ENCODE measurements around the gene SLC19A1.
"Not testable (repeated sequence)": the region's sequence is repeated elsewhere in the genome, so short reads cannot be mapped to it uniquely, and the experiment has no call there.

The SLC19A1 gene

DNA sequence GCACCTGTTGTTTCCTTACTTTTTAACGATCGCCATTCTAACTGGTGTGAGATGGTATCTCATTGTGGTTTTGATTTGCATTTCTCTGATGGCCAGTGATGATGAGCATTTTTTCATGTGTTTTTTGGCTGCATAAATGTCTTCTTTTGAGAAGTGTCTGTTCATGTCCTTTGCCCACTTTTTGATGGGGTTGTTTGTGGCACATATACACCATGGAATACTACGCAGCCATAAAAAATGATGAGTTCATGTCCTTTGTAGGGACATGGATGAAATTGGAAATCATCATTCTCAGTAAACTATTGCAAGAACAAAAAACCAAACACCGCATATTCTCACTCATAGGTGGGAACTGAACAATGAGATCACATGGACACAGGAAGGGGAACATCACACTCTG, 39.0 kb downstream of the SLC19A1 start:
- not testable (repeated sequence) for DNase-seq

DNA sequence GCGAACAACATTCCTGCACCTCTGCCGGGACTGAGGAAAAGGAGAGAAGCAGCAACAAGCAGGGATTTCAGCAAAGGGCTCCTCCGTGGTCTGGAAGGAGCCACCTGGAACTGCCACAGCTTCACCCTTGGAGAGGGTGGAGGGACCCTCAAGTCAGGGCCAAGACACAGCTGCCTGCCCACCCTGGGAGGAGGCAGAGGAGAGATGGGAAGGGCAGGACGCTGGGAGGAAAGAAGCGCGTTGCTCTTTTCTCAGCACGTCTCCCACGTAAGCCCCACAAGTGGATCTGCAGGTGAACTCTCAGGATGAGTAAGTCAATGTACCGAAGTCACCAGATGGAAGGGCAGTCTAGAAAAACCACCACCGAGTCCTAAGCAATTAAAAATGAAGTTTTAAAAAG, 39.6 kb downstream of the SLC19A1 start:
- no peak for DNase-seq

DNA sequence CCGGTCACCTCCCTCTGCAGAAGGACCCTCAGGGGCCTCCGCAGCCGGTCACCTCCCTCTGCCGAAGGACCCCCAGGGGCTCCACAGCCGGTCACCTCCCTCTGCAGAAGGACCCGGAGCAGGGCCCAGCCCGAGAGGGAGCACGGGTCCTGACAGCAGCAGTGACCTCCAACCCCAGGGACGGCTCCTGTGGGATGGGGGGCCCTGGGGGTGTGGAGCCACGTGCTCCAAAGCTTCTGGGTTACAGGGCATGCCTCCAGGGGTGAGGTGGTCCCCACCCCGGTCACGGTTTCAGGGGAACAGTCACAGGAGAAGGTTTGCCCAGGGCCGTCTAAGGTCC, 40.3 kb downstream of the SLC19A1 start:
- no peak for DNase-seq

DNA sequence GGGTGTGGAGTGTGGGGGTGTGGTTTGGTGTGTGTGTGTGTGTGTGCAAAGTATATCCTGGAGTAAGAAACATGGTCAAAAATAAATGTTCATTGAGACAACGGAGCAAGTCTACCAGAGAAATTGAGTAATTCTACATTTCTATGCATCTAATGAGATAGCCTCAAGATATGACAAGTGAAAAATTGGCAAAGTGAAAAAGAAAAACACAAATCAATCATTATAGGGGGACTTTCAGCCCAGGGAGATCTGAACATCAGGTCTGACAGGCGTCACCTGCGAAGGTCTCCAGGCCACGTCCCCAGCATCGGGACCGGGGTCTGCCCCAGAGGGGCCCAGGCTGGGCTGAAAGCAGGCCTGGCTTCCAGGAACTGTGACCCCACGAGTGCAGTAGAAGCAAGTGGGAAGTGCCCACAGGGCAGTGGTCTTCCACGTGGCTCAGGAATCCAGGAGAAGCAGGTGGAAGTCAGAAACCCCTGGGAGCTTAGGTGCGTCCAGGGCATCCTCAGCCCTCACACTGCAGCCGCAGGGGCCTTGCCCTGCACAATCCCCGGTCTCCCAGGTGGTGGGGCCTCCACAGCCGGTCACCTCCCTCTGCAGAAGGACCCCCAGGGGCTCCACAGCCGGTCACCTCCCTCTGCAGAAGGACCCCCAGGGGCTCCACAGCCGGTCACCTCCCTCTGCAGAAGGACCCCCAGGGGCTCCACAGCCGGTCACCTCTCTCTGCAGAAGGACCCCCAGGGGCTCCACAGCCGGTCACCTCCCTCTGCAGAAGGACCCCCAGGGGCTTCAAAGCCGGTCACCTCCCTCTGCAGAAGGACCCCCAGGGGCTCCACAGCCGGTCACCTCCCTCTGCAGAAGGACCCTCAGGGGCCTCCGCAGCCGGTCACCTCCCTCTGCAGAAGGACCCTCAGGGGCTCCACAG, 40.9 kb downstream of the SLC19A1 start:
- DNase-seq, result not testable (repeated sequence)

DNA sequence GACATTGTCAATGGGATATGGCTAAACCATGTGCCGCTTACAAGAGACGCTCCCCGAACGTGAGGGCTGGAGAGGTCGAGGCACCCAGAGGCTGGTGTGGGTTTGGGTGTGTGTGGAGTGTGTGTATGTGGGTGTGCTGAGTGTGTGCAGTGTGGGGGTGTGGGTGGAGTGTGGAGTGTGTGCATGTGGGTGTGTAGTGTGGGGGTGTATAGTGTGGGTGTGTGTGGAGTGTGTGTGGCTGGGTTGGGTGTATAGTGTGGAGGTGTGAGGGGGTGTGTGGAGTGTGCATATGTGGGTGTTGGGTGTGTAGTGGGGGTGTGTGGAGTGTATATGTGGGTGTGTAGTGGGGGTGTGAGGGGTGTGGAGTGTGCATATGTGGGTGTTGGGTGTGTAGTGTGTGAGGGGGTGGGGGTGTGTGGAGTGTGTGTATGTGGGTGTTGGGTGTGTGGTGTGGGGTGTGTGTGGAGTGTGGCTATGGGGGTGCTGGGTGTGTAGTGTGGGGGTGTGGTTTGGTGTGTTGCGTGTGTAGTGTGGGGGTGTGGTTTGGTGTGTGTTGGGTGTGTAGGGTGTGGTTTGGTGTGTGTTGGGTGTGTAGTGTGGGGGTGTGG, 42.2 kb downstream of the SLC19A1 start:
- DNase-seq, result no peak

DNA sequence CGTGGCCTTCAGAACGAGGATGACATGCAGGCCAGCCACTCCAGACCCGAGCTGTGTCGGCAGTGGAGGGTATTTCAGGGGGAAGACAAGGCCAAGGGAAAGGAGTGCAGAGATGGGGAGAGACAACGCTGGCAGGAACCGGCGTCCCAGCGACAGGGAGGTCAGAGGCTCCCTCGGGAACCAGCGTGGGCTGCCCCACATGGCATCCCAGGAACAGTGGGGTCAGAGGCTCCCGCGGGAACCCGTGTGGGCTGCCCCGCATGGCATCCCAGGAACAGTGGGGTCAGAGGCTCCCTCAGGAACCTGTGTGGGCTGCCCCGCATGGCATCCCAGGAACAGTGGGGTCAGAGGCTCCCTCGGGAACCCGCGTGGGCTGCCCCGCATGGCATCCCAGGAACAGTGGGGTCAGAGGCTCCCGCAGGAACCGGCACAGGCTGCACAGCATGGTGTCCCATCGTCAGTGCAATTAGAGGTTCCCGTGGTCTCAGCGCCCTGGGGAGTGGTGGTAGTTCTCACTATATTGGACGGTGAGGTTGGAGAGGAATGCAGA, 43.0 kb downstream of the SLC19A1 start:
- DNase-seq, result no peak

DNA sequence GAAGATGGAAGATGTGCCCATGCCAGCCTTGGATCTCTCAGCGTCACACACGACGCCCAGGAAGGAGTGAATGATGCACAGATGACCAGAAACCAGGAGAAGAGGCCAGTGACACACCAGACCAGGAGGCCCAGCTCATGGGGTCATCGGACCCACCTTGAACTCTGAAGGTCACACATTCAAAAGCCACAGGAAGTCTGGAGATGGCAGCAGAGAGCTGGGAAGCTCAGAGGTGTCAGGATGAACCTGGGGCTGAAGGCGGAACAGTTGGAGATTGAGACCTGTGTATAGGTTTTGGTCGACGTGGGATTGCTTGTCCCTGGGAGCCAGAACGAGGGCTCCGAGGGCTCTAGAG, 43.6 kb downstream of the SLC19A1 start:
- no peak for DNase-seq

DNA sequence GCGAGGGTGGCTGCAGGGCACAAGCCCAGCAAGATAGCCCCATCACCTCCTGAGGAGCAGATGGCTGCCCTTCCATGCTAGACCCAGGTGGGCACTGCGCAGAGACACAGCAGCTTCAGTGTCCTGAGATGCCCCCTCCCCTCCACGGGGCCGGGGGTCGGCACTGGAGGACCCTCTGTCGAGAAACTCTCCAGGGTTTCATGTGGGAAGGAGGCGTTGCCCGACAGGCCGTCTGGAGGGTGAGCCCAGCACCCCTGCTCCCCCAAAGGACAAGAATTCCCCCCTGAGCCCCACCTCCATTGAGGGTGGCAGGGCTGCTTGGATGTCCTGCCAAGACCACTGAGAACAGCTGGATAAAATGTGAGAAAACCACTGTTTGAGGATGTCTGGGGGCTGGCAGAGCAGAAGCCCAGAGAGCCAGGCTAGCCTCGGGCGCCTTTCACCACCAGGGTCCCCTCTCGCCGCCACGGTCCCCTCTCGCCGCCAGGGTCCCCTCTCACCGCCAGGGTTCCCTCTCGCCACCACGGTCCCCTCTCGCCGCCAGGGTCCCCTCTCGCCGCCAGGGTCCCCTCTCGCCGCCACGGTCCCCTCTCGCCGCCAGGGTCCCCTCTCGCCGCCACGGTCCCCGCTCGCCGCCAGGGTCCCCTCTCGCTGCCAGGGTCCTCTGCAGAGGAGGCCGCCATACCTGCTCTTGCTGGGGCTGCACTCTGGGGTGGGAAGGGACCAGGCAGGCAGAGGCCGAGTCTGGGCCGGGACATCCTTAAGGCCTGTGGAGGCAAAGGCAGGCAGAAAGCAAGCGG, 44.2 kb downstream of the SLC19A1 start:
- no peak for DNase-seq

DNA sequence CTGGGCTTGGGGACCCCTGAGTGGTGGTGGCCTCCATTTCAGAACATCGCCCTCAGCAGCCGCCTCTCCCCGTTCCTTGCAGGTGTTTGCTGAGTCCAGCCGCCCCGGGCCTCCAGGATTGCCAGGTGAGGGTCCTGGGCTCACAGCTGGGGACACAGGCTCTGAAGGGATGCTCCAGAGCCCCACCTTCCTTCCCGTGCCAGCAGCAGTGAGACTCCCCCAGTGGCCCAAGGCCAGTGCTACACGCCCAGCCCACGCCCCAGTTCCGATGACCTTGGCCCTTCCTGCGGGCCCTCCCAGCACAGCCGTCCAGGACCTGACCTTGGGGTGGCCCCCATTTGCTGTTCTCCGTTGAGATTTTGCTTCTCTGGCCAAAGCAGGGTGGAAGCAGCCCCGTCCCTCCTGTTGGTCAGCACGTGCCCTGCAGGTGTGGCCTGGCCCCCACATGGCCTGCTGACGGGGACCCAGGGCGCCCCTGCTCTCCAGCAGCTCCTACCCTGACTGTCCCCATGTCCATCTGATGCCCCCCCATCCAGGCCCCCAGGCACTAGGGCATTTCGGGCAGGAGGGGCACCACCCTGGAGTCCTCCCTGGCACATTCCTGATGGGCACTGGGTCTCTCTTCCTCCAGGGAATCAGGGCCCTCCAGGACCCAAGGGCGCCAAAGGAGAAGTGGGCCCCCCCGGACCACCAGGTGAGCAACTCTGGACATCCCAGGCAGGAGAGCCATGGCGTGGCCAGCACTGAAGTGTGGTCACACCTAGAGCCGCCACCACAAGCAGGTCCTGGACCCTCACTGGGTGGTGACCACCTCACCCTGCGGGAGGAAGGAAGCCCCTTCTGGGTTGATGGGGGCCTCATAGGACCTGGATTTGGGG, 45.0 kb downstream of the SLC19A1 start:
- DNase-seq, result no peak

DNA sequence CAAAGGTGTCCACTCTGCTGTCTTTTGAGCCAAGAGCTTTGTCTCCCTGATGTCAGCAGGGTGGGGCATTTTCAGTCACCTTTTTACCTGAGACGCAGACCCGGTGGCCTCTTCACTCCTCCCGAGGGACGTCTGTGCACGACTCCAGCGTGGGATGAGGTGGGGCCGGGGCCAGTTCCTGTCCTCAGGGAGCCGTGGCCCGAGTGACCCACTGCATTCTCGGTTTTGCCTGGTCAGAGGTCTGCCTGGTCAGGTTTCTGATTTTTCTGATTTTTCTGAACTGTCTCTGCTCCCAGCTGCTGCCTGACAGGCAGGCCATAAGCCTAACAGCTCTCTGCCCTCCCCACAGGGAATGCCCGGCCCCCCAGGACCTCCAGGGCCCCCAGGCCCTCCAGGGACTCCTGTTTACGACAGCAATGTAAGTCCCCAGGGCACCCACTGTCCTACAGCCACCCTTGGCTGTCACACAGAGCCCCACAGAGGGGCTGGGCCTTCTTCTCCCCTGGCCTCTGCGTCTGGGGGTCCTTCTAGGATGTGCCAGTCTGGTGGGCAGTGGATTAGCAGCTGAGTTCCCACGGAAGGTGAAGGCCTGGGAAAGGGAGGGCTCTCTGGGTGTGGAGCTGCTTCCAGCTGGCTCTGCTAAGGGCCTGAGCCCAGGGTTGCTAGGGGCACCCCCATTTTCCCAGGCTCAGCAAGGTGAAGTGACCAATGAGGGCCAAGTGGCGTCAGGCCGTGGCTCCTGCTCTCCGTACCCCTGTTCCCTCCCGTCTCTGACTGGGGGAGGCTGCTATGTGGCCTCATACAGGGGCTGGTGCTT, 45.9 kb downstream of the SLC19A1 start:
- no peak for DNase-seq

DNA sequence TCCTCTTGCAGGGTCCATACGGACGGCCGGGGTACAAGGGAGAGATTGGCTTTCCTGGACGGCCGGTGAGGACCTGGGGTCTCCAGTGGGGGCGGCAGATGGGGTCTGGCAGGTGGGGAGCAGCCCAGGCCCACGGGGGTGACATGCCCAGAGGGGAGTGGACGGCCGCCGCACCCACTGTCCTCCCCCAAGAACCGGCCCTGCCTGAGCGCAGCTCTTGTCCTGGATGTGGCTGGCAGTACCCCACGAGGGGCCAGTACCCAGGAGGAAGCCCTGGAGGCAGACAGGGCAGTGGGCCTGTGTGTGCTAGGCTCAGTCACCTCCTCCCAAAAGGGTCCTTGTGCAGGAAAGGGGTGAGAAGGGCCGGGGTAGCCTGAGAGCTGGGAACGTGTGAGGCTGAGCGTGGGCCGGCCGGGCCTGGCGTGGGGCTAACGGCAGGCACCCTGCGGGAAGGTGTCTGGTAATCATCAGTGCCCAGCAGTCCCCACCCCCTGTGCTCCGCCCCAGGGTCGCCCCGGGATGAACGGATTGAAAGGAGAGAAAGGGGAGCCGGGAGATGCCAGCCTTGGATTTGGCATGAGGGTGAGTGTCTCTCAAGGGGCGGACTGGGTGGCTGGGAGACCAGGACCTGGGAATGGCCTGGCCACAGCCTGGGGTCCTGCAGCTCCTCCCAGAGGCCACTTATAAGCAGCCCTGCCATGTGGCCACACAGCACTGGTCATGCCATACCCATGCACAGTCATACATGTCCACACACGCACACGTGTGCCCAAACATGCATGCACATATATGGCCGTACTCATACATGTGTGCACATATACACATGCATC, 47.2 kb downstream of the SLC19A1 start:
- DNase-seq, result no peak

DNA sequence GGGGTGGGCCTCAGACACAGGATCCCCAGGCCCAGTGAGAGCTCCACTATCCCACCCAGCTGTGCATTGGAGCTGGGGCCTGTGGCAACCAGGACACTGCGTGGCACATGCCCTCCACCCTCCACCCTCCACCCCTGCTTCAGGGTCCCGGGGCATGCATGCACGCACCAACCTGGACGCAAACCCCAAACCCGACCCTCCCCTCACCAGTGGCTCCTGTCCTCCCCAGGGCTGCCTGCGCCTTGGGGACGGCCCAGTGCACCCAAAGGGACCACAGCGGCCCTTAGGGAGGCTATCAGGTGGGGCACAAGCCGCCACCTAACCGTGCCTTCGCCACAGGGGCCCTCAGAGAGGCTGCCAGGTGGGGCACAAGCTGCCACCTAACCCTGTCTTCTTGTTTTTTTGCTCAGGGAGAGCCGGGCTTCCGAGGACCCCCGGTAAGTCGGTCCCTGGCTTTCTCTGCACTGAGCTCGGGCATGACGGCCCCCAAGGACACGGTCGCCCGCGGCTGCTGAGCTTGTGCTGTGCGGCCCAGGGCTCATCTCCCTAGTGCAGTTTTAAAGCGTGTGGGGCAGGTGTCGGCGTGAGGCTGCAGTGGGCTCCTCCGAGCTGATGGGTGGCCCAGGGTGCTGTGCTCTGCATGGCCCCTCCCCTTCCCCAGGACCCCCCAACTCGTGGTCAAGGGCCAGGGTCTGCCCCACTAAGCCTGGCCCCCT, 47.9 kb downstream of the SLC19A1 start:
- no peak for DNase-seq

DNA sequence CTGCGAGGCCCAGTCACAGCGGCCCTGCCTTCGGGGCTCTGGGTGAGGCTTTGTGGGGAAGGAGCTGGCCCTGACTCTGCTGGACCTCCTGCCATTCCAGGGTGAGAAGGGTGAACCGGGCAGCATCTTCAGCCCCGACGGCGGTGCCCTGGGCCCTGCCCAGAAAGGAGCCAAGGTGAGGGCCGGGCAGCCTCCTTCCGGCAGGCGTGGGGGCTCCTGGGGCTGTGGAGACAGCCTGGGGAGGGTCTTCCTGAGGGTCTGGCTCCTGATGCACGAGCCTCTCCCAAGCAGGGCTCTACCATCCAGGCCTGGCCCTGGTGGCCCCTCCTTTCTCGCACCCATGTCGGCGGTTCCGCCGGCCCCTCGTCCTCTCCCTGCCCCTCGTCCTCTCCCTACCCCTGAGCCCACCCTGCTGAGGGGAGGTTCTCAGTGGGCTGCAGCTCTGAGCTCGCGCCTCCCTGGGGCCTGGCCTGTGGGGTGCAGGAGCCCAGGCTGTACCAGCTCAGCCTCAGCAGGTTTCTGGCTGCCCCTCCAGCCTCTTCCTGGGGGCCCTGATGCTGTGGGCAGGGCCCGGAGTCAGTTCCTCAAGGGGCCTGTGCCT, 48.7 kb downstream of the SLC19A1 start:
- no peak for DNase-seq

DNA sequence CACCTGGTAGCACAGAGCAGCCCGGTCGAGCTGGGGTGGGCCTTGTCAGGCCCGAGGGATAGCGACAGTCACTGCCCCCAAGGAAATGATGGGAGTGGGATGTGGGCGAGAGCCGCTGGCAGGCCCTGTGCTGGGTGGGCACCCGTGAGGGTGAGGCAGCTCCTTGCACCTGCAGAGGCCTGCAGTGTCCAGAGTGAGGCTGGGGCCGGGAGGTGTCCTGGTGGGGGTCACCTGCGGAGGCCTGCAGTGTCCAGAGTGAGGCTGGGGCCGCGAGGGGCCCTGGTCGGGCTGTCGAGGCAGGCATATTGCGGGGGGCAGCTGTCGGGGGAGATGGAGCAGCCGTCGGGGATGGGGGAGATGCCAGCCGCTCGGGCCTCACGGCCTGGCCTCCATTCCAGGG, 49.5 kb downstream of the SLC19A1 start:
- no peak for DNase-seq

DNA sequence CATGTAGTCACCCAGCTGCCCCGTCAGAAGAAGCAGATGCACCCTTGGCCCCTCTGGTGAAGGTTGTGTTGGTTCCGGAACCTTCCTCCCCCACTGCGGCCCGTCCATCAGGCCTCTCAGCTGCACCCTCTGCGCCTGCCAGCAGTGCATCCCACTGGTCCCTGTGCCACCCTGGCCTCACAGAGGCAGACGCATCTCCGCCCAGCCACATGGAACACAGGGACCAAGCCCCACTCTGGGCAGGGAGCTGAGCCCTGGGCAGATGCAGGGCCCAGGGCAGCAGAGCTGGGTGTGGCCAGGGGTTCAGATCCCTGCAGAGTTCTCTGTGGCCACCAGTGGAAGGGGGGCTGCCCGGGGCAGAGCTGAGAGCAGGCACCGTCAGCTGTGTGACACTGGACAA, 50.6 kb downstream of the SLC19A1 start:
- DNase-seq, result no peak

DNA sequence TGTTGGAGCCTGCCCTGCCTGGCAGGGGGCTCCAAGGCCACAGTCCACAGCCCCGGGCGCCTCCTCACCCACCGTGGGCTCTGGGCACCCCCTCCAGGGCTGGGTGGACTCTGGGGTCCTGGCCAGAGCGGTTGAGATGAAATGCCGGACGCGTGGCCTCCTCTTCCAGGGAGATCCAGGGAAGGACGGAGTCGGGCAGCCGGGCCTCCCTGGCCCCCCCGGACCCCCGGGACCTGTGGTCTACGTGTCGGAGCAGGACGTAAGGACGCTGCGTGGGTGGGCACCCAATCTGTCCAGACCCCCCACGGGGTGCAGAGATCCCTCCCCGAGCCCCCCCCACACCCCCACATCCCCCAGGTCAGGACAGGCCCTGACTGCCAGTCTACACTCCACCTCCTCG, 51.2 kb downstream of the SLC19A1 start:
- DNase-seq, result no peak

DNA sequence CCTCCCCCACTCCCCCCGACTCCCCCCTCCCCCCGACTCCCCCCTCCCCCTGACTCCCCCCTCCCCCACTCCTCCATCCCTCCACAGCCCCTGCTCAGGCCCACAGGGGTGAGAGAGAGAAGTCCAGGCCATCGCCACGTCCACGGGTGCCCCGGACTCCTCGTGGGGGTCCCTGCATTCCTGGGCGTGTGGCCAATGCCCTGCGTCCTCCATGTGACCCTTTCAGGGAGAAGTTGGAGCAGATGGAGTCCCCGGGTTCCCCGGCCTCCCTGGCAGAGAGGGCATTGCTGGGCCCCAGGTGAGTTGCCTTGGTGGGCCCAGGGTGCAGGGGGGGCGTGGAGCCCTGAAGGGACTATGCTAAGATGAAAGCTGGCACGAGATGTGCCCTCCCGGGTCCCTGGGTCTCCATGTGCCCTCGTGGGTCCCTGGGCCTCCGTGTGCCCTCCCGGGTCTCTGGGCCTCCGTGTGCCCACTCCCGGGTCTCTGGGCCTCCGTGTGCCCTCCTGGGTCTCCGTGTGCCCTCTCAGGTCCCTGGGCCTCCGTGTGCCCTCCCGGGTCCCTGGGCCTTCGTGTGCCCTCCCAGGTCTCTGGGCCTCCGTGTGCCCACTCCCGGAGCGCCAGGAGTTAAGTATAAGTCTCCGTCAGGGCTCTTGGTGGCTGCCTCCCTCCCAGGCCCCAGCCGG, 52.0 kb downstream of the SLC19A1 start:
- no peak for DNase-seq

DNA sequence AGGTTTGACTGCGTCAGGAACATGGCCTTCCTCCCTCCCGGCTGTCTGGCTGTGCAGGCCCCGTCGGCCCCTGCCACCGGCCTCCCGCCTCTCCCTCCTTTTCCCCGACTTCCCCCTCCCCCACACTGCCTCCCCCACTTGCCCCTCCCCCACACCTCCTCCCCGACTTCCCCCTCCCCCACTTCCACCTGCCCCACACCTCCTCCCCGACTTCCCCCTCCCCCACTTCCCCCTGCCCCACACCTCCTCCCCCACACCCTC, 52.6 kb downstream of the SLC19A1 start:
- DNase-seq, result no peak

All from NCI-H510A treated with DMSO at 0.1 percent for 48 hours (cell line).